Heart left ventricle (tissue), 13 donors: ENCODE results near the gene CSF3R.

Experiments
- POLR2A ChIP-seq, 2 donors: fragments of 450-650 bp; IDR thresholded peaks; one replicate each; pipeline ENCODE4 v1.6.1; 2017; ENCODE audit warnings: antibody characterized with exemption in 2 of 2, mild to moderate bottlenecking in 2 of 2, moderate library complexity in 2 of 2
- TF ChIP-seq, protein P1 (sequence below), 12 donors: fragments of 200-600 bp; sonication (generic) in 4 of 12; IDR thresholded peaks; one replicate each; pipeline versions ENCODE4 v1.5.0 to v1.8.0; 2018 to 2022; ENCODE audit warnings: antibody characterized with exemption in 12 of 12, mild to moderate bottlenecking in 5 of 12
- donor health status: ischemic (EF 13 %, LVEDD 7.1; RV severe dilation, severe dysfunction).
- donor health status: DM: no; HTN: yes; CAD: no.
- donor health status: DM: no; HTN: no; CAD: no.
- donor health status: ischemic (EF 25% LVEDD 6.9; RV normal size, moderate dysfunction).
- donor health status: ischemic (EF 25% LVEDD 5.7; RV mildly dilated, moderate dysfunction).
- donor health status: ischemic (EF 35%, LVEDD 5.7; RV mildly dilated, moderate dysfunction).
- donor health status: nonischemic (EF 11% LVEDD 7.7; RV severe dilation, severe dysfunction).
- donor health status: DM: yes; HTN: yes; CAD: no.
- donor health status: PGD.
- donor health status: ischemic (EF 29% LVEDD 5.4; RV normal size, mild dysfunction).
- donor health status: nonischemic (EF 23%, LVEDD 6.1; RV moderate dilation, normal function).

DNA sequence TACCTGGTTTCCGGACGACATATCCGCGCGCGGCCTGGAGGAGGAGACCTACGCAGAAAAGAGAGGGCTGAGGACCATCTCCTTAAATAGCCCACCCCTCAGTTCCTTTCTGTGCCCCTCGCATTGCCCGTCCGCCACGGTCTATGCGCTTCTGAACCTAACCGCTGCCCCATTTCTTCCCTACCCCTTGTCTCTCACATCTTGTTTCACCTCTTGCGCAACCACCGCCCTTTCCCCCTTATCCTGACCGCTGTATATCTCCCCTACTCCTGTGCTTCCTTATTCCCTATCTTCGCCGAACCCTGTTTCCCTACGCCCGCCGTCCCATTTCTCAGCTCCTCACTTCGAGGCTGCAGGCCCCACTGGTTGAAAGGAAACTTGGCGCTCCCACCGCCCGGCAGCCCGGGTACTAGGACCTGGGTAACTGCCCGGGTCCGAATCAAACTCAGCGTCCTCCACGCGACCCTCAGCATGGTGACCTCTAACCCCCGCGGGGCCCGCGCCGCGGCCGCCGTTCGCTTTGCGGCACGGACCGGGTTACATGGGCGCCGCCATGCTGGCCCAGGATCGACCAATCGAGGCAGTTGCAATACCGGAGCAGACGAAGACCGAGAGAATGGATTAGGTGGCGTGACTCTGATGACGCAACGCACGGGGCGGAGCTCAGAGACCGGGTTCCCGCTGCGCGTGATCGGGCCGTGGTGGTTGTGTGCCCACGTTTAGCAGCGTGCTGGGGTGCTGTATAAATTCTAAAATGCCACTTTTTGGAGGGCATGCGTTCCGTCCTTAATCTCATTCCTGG is 18.7 kb downstream of the CSF3R start, which contains the start of gene MRPS15:
- TF ChIP-seq, protein P1, sequence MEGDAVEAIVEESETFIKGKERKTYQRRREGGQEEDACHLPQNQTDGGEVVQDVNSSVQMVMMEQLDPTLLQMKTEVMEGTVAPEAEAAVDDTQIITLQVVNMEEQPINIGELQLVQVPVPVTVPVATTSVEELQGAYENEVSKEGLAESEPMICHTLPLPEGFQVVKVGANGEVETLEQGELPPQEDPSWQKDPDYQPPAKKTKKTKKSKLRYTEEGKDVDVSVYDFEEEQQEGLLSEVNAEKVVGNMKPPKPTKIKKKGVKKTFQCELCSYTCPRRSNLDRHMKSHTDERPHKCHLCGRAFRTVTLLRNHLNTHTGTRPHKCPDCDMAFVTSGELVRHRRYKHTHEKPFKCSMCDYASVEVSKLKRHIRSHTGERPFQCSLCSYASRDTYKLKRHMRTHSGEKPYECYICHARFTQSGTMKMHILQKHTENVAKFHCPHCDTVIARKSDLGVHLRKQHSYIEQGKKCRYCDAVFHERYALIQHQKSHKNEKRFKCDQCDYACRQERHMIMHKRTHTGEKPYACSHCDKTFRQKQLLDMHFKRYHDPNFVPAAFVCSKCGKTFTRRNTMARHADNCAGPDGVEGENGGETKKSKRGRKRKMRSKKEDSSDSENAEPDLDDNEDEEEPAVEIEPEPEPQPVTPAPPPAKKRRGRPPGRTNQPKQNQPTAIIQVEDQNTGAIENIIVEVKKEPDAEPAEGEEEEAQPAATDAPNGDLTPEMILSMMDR (IDR thresholded peaks at IDR 0.05) = no peak
- TF ChIP-seq POLR2A (IDR thresholded peaks at IDR 0.05) = peak in 1 of 2 donors; percentile 67
